ENCODE measurements around the gene TMEM135. TPM values are rescaled to one million over a fixed set of nuclear protein-coding genes. Genes with fewer than 3 reads are reported as not detected.

TMEM135 gene
- total RNA-seq, 1 experiment from 2014 or later: 18.7 TPM

DNA sequence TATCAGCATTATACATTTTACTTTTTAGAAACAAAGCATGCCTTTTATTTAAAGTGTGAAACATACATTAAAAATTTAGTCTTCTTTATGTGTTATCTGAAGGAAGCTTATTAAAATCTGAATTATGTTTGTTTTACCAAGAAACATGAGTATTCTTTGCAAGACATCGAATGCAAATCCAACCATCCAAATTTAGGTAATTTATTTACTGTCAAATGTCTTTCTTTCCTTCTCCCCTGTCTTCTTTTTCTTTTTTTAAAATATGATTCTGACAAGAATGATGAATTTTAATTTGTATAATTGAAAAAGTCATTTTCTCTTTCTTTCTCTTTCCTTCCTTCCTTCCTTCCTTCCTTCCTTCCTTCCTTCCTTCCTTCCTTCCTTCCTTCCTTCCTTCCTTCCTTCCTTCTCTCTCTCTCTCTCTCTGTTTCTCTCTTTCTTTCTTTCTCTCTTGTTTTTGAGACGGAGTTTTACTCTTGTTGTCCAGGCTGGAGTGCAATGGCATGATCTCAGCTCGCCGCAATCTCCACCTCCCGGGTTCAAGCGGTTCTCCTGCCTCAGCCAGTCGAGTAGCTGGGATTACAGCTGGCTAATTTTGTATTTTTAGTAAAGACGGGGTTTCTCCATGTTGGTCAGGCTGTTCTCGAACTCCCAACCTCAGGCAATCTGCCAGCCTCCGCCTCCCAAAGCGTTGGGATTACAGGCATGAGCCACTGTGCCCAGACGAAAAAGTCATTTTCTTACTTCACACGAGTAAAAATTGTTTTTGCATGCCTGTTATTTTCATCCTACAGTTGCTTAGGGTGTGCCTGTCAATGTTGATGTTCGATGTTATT lies 157.5 kb downstream of the TMEM135 start:
- DNase-seq (ENCODE audit: low spot score): no peak

DNA sequence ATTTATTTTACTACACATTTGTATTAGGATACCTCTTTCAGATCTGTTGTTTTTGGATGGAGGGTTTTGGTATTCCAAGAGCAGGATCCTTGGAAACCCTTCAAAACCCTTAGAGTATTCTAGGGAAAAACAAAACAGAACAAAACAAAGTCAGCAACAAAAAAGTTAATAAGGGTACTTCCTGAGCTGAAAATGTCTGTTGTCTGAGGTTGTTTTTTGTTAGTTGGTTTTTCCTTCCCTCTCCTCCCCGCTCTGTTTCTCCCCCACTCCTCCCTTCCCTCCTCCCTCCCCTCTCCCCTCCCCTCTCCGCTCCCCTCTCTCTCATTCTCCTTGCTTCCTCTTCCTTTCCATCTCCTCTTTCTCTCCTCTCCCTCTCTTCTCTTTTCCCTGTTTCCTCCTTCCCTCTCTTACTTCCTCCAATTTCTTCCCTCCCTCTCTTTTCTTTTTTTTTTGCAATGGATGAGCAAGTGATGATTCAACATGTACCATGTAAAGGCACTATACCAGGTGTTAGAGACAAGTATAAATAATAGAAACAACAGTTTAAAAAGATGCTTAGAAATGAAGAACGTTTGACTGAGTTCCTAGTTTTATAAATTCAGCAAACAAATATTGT lies 160.6 kb downstream of the TMEM135 start:
- DNase-seq (ENCODE audit: low spot score): no peak

- no peak for DNase-seq (ENCODE audit: low spot score)
These were observed 163.6 kb downstream of the TMEM135 start for GRCh38 chr11:87201376-87201775.

DNA sequence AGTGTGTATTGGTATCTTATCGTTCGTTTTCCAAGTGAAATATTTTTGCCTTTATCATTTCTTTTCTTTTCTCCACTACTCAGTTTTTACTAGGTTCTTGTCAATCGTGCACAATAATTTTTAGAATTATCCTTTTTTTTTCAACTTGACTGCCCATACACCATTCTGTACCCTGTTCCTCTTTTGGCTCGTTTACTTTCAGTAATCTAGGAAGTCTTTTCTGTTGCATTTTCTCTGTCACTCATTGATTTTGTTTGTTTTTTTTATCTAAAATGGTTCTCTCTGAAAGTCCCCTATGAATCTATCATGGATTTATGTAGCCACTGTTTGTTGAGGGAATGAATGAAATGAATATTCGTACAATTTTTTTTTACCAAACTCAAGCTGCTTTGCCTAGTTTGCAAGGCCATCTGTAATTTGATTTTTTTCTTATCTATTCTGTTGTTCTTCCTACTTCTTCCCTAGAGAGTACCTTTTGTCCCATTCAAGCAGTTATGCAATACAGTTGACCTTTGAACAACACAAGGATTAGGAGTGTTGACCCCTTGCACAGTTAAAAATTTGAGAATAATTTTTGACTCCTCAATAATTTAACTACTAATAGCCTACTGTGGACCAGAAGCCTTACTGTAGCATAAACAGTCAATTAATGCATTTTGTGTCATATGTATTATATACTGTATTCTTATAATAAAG lies 166.3 kb downstream of the TMEM135 start:
- DNase-seq (ENCODE audit: low spot score): no peak

DNA sequence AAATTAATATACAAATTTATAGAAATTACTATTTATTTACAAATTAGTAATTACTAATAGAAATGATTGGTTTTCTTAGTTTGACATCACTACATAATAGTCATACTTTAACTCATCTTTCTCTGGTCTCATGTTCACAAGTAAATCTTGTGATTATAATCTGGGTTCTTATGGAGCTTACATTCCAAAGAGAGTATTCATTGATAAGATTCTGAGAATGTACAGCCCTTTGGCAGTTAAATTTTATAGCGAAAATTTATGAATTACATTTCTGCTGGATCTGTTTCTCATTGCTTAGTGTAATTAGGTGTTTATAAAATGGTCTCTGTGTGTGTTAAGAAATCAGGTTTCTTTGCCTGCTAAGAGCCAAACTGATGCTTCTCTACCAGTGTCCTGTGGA lies 175.2 kb downstream of the TMEM135 start:
- DNase-seq (ENCODE audit: low spot score): no peak

- DNase-seq (ENCODE audit: low spot score): no peak
These were observed 175.7 kb downstream of the TMEM135 start for GRCh38 chr11:87213444-87213843.

GRCh38 chr11:87215236-87215635 lies 177.5 kb downstream of the TMEM135 start:
- DNase-seq (ENCODE audit: low spot score): peak; percentile 26

GRCh38 chr11:87219266-87219665 lies 181.5 kb downstream of the TMEM135 start:
- no peak for DNase-seq (ENCODE audit: low spot score)

- DNase-seq (ENCODE audit: low spot score): no peak
These were observed 186.1 kb downstream of the TMEM135 start for GRCh38 chr11:87223816-87224215.

GRCh38 chr11:87224486-87224885 lies 186.8 kb downstream of the TMEM135 start:
- DNase-seq (ENCODE audit: low spot score): no peak

DNA sequence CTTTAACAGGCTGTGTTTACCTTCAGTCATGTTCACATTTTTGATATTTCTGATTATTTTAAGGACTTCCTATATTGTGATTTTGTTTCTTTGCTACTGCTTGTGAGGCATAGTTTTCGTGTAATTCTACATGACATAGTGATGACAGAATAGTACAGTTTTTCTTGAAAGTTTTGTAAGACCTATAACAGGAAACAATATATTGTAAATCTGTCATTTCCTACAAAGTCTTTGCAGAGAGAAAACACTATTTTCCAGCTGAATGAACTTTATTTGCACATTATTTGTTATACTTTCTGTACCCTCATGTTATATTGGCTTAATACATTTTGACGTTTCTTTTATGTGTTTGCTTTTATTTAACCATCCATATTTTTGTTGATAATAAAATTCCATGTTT lies 191.1 kb downstream of the TMEM135 start:
- no peak for DNase-seq (ENCODE audit: low spot score)

GRCh38 chr11:87230995-87231394 lies 193.3 kb downstream of the TMEM135 start:
- DNase-seq (ENCODE audit: low spot score): no peak

GRCh38 chr11:87232320-87232719 lies 194.6 kb downstream of the TMEM135 start:
- DNase-seq (ENCODE audit: low spot score): no peak

DNA sequence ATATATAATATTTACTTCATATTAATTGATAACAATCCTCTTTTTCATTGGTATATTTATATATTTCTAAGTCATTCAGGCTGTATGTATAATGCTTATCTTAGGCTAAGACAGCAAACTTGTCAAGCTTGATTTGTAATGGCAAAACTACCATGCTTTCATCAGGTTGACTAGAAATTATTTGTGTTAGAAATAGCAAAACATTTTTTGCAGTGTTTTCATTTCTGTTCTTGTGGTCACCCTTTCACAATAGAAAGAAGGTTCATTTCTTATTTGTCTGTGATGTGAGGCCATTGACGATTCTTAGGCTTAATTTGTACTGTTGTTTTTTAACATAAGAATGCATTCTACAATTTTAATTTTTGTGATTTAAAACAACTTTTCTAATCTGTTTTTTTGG lies 197.6 kb downstream of the TMEM135 start:
- no peak for DNase-seq (ENCODE audit: low spot score)

DNA sequence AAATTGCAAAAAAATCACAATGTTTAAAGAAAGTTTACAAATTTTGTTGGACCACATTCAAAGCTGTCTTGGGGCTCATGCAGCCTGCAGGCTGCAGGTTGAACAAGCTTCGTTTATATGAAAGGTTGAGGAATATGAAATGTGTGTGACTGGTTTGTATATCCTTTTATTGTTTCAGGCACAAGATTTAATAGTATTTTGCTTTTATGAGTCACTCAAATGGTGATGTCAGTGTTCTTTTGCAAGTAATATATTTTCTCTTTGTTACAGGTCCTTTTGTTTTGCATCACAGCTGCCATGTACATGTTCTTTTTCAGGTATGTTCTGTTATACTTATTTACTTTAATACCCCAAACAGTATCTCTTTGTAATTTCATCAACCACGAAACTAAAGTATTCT lies 198.6 kb downstream of the TMEM135 start:
- DNase-seq (ENCODE audit: low spot score): no peak

DNA sequence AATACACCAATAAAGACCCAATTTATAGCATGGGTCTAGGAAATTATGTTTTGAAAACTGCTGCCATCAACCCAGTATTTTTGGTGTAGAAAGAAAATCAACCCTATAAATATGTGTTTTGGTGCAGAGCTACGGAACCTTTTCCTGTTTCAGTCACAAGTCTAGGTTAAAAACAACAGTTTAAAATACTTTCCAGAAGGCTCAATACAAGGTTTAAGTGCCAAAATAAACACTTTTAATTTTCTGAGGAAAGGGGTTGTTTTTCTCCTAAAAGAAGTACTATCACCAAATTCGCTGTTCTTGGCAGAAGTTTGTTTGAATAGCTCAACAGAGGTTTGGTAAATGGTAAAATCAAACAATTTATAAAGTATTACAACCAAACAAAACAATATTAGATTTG lies 201.3 kb downstream of the TMEM135 start:
- no peak for DNase-seq (ENCODE audit: low spot score)

DNA sequence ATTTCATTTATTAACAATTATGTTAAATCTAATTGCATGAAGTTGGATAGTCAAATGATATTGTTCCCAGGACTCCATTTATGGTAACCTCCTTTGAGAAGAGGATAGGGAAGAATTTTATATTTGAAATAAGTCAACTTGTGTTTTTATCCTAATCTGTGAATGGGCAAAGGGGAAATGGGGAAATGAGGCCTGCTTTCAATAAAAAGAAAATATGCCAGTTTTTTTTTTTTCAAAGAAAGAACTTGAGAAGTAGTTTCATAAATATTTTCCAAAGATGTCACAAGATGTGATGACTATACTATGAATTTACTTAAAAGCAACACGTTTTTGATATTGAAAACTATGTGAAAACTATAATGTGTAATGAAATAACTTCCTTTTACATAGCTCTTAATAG lies 201.8 kb downstream of the TMEM135 start:
- no peak for DNase-seq (ENCODE audit: low spot score)

DNA sequence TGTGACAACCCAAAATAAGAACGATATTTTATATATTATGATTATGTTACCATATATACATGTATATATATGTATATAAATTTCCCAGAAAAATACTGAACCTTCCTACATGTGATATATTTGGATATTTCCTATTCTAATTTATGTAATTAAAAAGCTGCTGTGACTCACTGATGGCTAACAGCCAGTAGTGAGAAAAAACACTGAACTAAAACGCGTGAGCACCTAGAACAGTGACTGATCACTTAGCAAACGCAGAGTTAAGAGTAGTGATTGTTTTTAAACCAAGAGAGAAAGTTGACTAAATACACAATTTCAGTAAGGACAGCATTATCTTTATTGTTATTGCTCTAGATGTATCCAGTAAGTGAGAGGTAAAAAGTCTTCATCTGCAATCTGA lies 213.8 kb downstream of the TMEM135 start:
- DNase-seq (ENCODE audit: low spot score): no peak

DNA sequence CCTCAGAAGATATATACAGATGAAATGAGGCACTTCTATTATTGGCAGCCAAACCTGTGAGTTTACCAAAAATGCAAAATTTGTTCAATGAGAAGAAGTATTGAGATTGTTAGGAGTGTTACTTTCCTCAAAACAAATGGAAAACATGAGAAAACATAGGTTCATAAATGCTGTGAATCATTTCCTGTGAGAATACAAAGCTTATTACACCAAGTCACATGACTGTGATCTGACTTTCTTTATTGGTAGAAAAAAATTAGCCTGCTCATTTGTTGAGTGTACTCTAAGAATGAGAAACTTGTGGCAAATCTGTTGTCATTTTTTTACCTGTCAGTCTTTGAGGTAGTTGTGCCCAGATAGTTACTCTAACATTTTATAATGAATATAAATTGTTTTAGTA lies 215.1 kb downstream of the TMEM135 start:
- peak; percentile 14 for DNase-seq (ENCODE audit: low spot score)

DNA sequence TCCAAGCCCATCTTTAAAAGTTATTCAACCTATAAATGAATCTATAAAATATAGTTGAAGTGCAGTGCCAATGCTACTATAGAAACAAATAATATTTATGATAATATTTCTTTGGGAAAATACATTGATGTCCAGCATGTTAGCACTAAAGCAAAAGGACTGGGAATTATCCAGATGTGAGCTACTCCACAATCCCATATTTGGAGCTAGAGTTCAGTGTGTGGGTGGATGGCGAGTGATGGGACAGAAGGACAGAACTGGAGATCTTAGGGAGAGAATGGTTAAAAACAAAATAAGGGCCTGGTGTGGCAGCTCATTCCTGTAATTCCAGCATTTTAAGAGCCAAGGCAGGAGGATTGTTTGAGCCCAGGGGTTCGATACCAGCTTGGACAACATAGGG lies 216.8 kb downstream of the TMEM135 start:
- DNase-seq (ENCODE audit: low spot score): no peak

DNA sequence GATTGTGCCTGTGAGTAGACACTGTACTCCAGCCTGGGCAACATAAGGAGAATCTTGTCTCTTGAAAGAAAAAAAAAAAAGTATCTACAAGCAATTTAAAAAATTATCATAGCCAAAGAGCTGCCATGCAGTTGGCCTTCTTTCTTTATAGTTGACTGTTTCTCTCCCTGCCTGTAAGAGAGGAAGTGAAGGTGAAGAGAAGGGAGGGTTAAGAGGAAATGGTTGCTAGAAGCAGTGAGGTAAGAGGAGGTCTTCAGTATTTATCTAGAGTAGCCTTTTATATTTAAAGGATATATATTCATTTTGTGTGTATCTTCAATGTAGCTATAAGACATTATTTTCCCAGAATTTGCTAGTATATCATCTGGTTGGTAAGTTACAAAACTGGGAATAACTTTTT lies 217.9 kb downstream of the TMEM135 start:
- no peak for DNase-seq (ENCODE audit: low spot score)

- DNase-seq (ENCODE audit: low spot score): no peak
These were observed 219.1 kb downstream of the TMEM135 start for GRCh38 chr11:87256694-87257340.
